ENCODE measurements around the gene WIF1.

Gene WIF1

DNA sequence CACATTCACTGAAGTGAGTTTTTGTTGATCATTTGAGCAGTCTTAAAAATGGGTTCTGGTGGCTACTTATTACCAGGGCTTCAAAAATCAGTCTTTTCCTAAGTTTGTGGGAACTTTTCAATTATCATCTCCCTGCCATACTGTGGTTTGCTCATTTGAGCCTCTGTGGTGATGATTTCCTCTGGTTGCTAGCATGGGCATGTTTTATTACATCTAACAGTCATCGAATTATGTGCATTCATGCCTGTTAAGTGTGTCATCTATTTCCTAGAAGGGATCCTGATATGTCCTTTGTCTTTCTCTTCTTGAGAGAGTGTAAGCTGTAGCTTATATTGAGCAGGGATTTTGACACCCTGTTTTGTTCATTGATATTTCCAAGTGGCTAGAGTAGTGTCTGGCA, 116.8 kb downstream of the WIF1 start:
- H3K4me3 ChIP-seq (ENCODE audit: low read depth, low read length) = no peak overlapping the region
- no peak for TF ChIP-seq CTCF (IDR thresholded peaks at IDR 0.05; ENCODE audit: insufficient read depth, low read depth, low read length, missing control alignments)
- no peak for DNase-seq (ENCODE audit: low read depth)

Data from GM12865 (cell line).